Measurements from ENCODE around the gene ZNF281. TPM values are rescaled to one million over a fixed set of nuclear protein-coding genes. Genes with fewer than 3 reads are reported as not detected.

The ZNF281 gene
- polyA plus RNA-seq, 4 donors, result 1.6 to 16.6 (median 3.3) TPM

GRCh38 chr1:200436436-200436835 lies 26.6 kb upstream of the ZNF281 start:
- Histone ChIP-seq H3K27ac (ENCODE audit: low read depth in 1 of 3, low read length in 2 of 3) (no peak overlapping the region), H3K36me3 (ENCODE audit: control insufficient read depth in 3 of 3, insufficient read depth in 2 of 3, low read depth in 1 of 3, low read length in 3 of 3) (no peaks in the 10 kb centered on the region), H3K4me3 (ENCODE audit: low read depth in 1 of 3, low read length in 3 of 3) (no peak overlapping the region), H3K9me3 (ENCODE audit: control insufficient read depth in 2 of 2, insufficient read depth in 1 of 2, low read depth in 1 of 2, low read length in 1 of 2) (no peaks in the 10 kb centered on the region), H3K4me1 (ENCODE audit: control insufficient read depth in 3 of 3, insufficient read depth in 2 of 3, low read depth in 1 of 3, low read length in 2 of 3) (peaks cover 1 to 7% (median 4%) of the 10 kb centered on the region in 3 donors), H3K27me3 (ENCODE audit: control insufficient read depth in 3 of 3, insufficient read depth in 3 of 3, low read length in 3 of 3) (no peaks in the 10 kb centered on the region)
- FAIRE-seq (no peak), DNase-seq (no peak)

- WGBS, 3 donors, result 85 to 92% (median 90%) methylated on average over 8 of the region's 8 CpGs
- FAIRE-seq (no peak), DNase-seq (no peak)
Measured at GRCh38 chr1:200435200-200435780, 25.5 kb upstream of the ZNF281 start.

GRCh38 chr1:200433586-200433985 lies 23.8 kb upstream of the ZNF281 start:
- Histone ChIP-seq H3K4me1 (ENCODE audit: control insufficient read depth in 3 of 3, insufficient read depth in 2 of 3, low read depth in 1 of 3, low read length in 2 of 3) (peaks cover 1 to 7% (median 4%) of the 10 kb centered on the region in 3 donors), H3K4me3 (ENCODE audit: low read depth in 1 of 3, low read length in 3 of 3) (no peak overlapping the region), H3K27ac (ENCODE audit: low read depth in 1 of 3, low read length in 2 of 3) (no peak overlapping the region), H3K27me3 (ENCODE audit: control insufficient read depth in 3 of 3, insufficient read depth in 3 of 3, low read length in 3 of 3) (no peaks in the 10 kb centered on the region), H3K36me3 (ENCODE audit: control insufficient read depth in 3 of 3, insufficient read depth in 2 of 3, low read depth in 1 of 3, low read length in 3 of 3) (no peaks in the 10 kb centered on the region), H3K9me3 (ENCODE audit: control insufficient read depth in 2 of 2, insufficient read depth in 1 of 2, low read depth in 1 of 2, low read length in 1 of 2) (no peaks in the 10 kb centered on the region)
- no peak for DNase-seq
- WGBS, 3 donors, result 98 to 100% (median 100%) methylated on average over 1 of the region's 1 CpG
- FAIRE-seq, result no peak

More at GRCh38 chr1:200435200-200435780, 25.5 kb upstream of the ZNF281 start:
- peaks cover 1 to 7% (median 4%) of the 10 kb centered on the region in 3 donors for H3K4me1 ChIP-seq (ENCODE audit: control insufficient read depth in 3 of 3, insufficient read depth in 2 of 3, low read depth in 1 of 3, low read length in 2 of 3)
- no peaks in the 10 kb centered on the region for H3K27me3 ChIP-seq (ENCODE audit: control insufficient read depth in 3 of 3, insufficient read depth in 3 of 3, low read length in 3 of 3)
- no peaks in the 10 kb centered on the region for H3K36me3 ChIP-seq (ENCODE audit: control insufficient read depth in 3 of 3, insufficient read depth in 2 of 3, low read depth in 1 of 3, low read length in 3 of 3)
- no peaks in the 10 kb centered on the region for H3K9me3 ChIP-seq (ENCODE audit: control insufficient read depth in 2 of 2, insufficient read depth in 1 of 2, low read depth in 1 of 2, low read length in 1 of 2)
- no peak overlapping the region for H3K4me3 ChIP-seq (ENCODE audit: low read depth in 1 of 3, low read length in 3 of 3)
- H3K27ac ChIP-seq (ENCODE audit: low read depth in 1 of 3, low read length in 2 of 3), result no peak overlapping the region

GRCh38 chr1:200432586-200432985 lies 22.8 kb upstream of the ZNF281 start:
- DNase-seq (no peak), FAIRE-seq (no peak)
- no peaks in the 10 kb centered on the region for H3K9me3 ChIP-seq (ENCODE audit: control insufficient read depth in 2 of 2, insufficient read depth in 1 of 2, low read depth in 1 of 2, low read length in 1 of 2)
- no peaks in the 10 kb centered on the region for H3K27me3 ChIP-seq (ENCODE audit: control insufficient read depth in 3 of 3, insufficient read depth in 3 of 3, low read length in 3 of 3)
- H3K27ac ChIP-seq (ENCODE audit: low read depth in 1 of 3, low read length in 2 of 3), result no peak overlapping the region
- H3K4me1 ChIP-seq (ENCODE audit: control insufficient read depth in 3 of 3, insufficient read depth in 2 of 3, low read depth in 1 of 3, low read length in 2 of 3), result peaks cover 1 to 5% (median 2%) of the 10 kb centered on the region in 3 donors
- no peaks in the 10 kb centered on the region for H3K36me3 ChIP-seq (ENCODE audit: control insufficient read depth in 3 of 3, insufficient read depth in 2 of 3, low read depth in 1 of 3, low read length in 3 of 3)
- H3K4me3 ChIP-seq (ENCODE audit: low read depth in 1 of 3, low read length in 3 of 3), result no peak overlapping the region
- WGBS, 3 donors, result 93 to 97% (median 94%) methylated on average over 1 of the region's 1 CpG

GRCh38 chr1:200429221-200429751 lies 19.4 kb upstream of the ZNF281 start:
- no peaks in the 10 kb centered on the region for H3K4me1 ChIP-seq (ENCODE audit: control insufficient read depth in 3 of 3, insufficient read depth in 2 of 3, low read depth in 1 of 3, low read length in 2 of 3)
- no peak for DNase-seq
- no peak overlapping the region for H3K4me3 ChIP-seq (ENCODE audit: low read depth in 1 of 3, low read length in 3 of 3)
- no peak for FAIRE-seq
- no peaks in the 10 kb centered on the region for H3K9me3 ChIP-seq (ENCODE audit: control insufficient read depth in 2 of 2, insufficient read depth in 1 of 2, low read depth in 1 of 2, low read length in 1 of 2)
- WGBS, 3 donors, result 78 to 90% (median 86%) methylated on average over 2 of the region's 2 CpGs
- H3K27ac ChIP-seq (ENCODE audit: low read depth in 1 of 3, low read length in 2 of 3), result no peak overlapping the region
- H3K27me3 ChIP-seq (ENCODE audit: control insufficient read depth in 3 of 3, insufficient read depth in 3 of 3, low read length in 3 of 3), result no peaks in the 10 kb centered on the region
- H3K36me3 ChIP-seq (ENCODE audit: control insufficient read depth in 3 of 3, insufficient read depth in 2 of 3, low read depth in 1 of 3, low read length in 3 of 3), result no peaks in the 10 kb centered on the region

- Histone ChIP-seq H3K4me1 (ENCODE audit: control insufficient read depth in 3 of 3, insufficient read depth in 2 of 3, low read depth in 1 of 3, low read length in 2 of 3) (no peaks in the 10 kb centered on the region), H3K27me3 (ENCODE audit: control insufficient read depth in 3 of 3, insufficient read depth in 3 of 3, low read length in 3 of 3) (no peaks in the 10 kb centered on the region), H3K36me3 (ENCODE audit: control insufficient read depth in 3 of 3, insufficient read depth in 2 of 3, low read depth in 1 of 3, low read length in 3 of 3) (no peaks in the 10 kb centered on the region), H3K9me3 (ENCODE audit: control insufficient read depth in 2 of 2, insufficient read depth in 1 of 2, low read depth in 1 of 2, low read length in 1 of 2) (no peaks in the 10 kb centered on the region), H3K4me3 (ENCODE audit: low read depth in 1 of 3, low read length in 3 of 3) (no peak overlapping the region), H3K27ac (ENCODE audit: low read depth in 1 of 3, low read length in 2 of 3) (no peak overlapping the region)
- 54 to 65% (median 57%) methylated on average over 4 of the region's 4 CpGs for WGBS, 3 donors
- DNase-seq (no peak), FAIRE-seq (no peak)
Measured at GRCh38 chr1:200428482-200429205, 18.8 kb upstream of the ZNF281 start.

- FAIRE-seq (no peak), DNase-seq (no peak)
- Histone ChIP-seq H3K9me3 (ENCODE audit: control insufficient read depth in 2 of 2, insufficient read depth in 1 of 2, low read depth in 1 of 2, low read length in 1 of 2) (no peaks in the 10 kb centered on the region), H3K27ac (ENCODE audit: low read depth in 1 of 3, low read length in 2 of 3) (no peak overlapping the region), H3K27me3 (ENCODE audit: control insufficient read depth in 3 of 3, insufficient read depth in 3 of 3, low read length in 3 of 3) (no peaks in the 10 kb centered on the region), H3K4me3 (ENCODE audit: low read depth in 1 of 3, low read length in 3 of 3) (no peak overlapping the region), H3K36me3 (ENCODE audit: control insufficient read depth in 3 of 3, insufficient read depth in 2 of 3, low read depth in 1 of 3, low read length in 3 of 3) (no peaks in the 10 kb centered on the region), H3K4me1 (ENCODE audit: control insufficient read depth in 3 of 3, insufficient read depth in 2 of 3, low read depth in 1 of 3, low read length in 2 of 3) (no peaks in the 10 kb centered on the region)
- WGBS, 3 donors, result 89 to 93% (median 93%) methylated on average over 5 of the region's 5 CpGs
Measured at GRCh38 chr1:200427744-200428143, 17.9 kb upstream of the ZNF281 start.

- no peak overlapping the region for H3K4me3 ChIP-seq (ENCODE audit: low read depth in 1 of 3, low read length in 3 of 3)
- no peak for DNase-seq
- WGBS, 3 donors, result 98% methylated on average over 2 of the region's 2 CpGs
- FAIRE-seq, result no peak
- H3K27ac ChIP-seq (ENCODE audit: low read depth in 1 of 3, low read length in 2 of 3), result no peak overlapping the region
- H3K27me3 ChIP-seq (ENCODE audit: control insufficient read depth in 3 of 3, insufficient read depth in 3 of 3, low read length in 3 of 3), result peaks cover 0 to 2% (median 0%) of the 10 kb centered on the region in 3 donors
- no peaks in the 10 kb centered on the region for H3K4me1 ChIP-seq (ENCODE audit: control insufficient read depth in 3 of 3, insufficient read depth in 2 of 3, low read depth in 1 of 3, low read length in 2 of 3)
- H3K36me3 ChIP-seq (ENCODE audit: control insufficient read depth in 3 of 3, insufficient read depth in 2 of 3, low read depth in 1 of 3, low read length in 3 of 3), result no peaks in the 10 kb centered on the region
- no peaks in the 10 kb centered on the region for H3K9me3 ChIP-seq (ENCODE audit: control insufficient read depth in 2 of 2, insufficient read depth in 1 of 2, low read depth in 1 of 2, low read length in 1 of 2)
Measured at GRCh38 chr1:200426196-200426595, 16.4 kb upstream of the ZNF281 start.
